NB4 (cell line): Measurements from ENCODE around the gene IGFL4.
A peak's percentile ranks its signal among the peaks of the same experiment; 100 is the strongest.

Experiments used
- DNase-seq: peaks from one replicate; pipeline ENCODE4 v3.0.0; 2010; ENCODE audit warnings: low read depth
- H3K4me3 ChIP-seq: one replicate; pipeline ENCODE4 v1.5.1; 2011; ENCODE audit warnings: mild to moderate bottlenecking, low read depth, low read length, moderate library complexity
- CTCF ChIP-seq: IDR thresholded peaks from one replicate; pipeline ENCODE4 v1.5.1; 2012; ENCODE audit warnings: low read depth, low read length
- MAX ChIP-seq: IDR thresholded peaks from 2 replicates; pipeline ENCODE4 v1.6.1; 2011; ENCODE audit warnings: low read depth, low read length
- MYC ChIP-seq: IDR thresholded peaks from 2 replicates; pipeline ENCODE4 v1.6.1; 2011; ENCODE audit warnings: low read depth, low read length
- POLR2A ChIP-seq: IDR thresholded peaks from 2 replicates; pipeline ENCODE4 v1.6.1; 2011; ENCODE audit warnings: mild to moderate bottlenecking; ENCODE audit not compliant: insufficient read length; ENCODE audit errors: extremely low read depth

The IGFL4 gene

GRCh38 chr19:46076951-46077814 lies 36.4 kb upstream of the IGFL4 start:
- DNase-seq = peak; percentile 89
- no peak for TF ChIP-seq MAX
- no peak for TF ChIP-seq POLR2A
- peak; percentile 100 for TF ChIP-seq CTCF
- H3K4me3 ChIP-seq = no peak overlapping the region

GRCh38 chr19:46076031-46076880 lies 35.5 kb upstream of the IGFL4 start:
- TF ChIP-seq POLR2A (no peak), MAX (no peak), CTCF (peak; percentile 6), MYC (no peak)
- no peak overlapping the region for H3K4me3 ChIP-seq
- no peak for DNase-seq

- H3K4me3 ChIP-seq = no peak overlapping the region
- DNase-seq = no peak
Measured at GRCh38 chr19:46073268-46073922, 32.6 kb upstream of the IGFL4 start.

GRCh38 chr19:46069806-46070341 lies 29.1 kb upstream of the IGFL4 start:
- H3K4me3 ChIP-seq = no peak overlapping the region
- no peak for DNase-seq
- TF ChIP-seq MYC (no peak), MAX (no peak), CTCF (no peak), POLR2A (no peak)

More at GRCh38 chr19:46073268-46073922, 32.6 kb upstream of the IGFL4 start:
- no peak for TF ChIP-seq CTCF
- no peak for TF ChIP-seq POLR2A
- TF ChIP-seq MAX = no peak
- no peak for TF ChIP-seq MYC
